Stimulated activated CD8-positive, alpha-beta memory T cell treated with anti-CD3 and anti-CD28 coated beads, Interleukin-15, amount 100 ng/mL, for 48 hours (primary cell): ENCODE results near the gene CDC123.
A peak's percentile ranks its signal among the peaks of the same experiment; 100 is the strongest.
"Not testable (repeated sequence)": the region's sequence is repeated elsewhere in the genome, so short reads cannot be mapped to it uniquely, and the experiment has no call there.

Source experiments
- DNase-seq, 2 donors: peaks; one replicate each; pipeline ENCODE4 v3.0.0-alpha.2; 2020; ENCODE audit warnings: low read depth in 2 of 2

CDC123 gene

DNA sequence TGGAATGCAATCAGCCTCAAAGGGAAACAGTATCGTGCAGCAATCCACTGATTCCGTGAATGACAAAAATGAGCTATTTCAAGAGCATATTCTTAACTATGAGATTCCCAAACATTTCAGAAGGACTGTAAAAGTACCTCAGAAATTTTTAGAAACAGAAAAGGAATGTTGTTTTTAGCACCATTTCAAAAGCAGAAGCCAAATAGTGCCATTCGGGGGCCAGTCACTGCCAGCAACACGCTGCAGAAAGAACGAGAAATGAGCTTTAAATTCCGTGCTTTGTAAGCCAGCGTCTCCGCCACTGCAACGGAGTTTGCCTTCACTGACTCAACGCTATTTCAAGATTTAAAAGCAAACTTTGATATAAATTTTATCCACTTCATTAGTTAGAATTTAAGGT lies 6.6 kb upstream of the CDC123 start:
- DNase-seq: no peak

DNA sequence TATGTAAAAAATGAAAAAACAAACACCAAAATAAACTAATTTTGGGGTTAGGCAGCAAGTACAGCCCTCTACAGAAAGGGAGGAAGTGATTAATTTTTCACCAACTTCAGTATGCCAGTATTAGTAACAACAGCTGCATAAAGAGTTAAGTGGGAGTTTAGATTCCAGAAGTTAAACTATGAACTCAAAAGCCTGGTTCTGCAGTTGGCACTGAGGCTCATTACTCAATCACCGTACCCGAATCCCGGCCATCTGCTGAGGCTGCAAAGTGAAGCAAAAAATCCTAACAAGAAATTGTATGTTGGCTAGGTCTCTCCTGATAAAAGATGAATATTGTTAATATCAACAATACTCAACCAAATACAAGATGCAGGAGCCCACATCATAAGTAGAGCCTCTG lies 4.3 kb upstream of the CDC123 start:
- DNase-seq: no peak

DNA sequence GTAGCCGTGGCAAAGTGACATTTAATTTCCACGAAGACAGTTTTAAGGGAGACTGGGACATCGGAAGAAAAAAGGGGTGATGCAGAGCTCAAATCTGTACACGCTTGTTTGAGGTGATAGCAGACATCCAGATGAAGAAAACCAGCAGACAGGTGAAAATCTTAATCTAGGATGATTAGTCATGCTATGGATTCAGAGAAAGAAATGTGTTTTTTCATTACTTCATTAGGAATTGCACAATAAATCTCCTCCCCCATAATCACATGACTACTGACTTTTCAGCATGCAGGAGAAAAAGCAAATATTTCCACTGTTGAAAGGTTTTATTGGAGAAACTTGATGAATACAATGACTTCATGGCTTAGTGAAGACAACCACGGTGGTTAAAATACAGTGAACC lies 2.8 kb upstream of the CDC123 start:
- DNase-seq: no peak

DNA sequence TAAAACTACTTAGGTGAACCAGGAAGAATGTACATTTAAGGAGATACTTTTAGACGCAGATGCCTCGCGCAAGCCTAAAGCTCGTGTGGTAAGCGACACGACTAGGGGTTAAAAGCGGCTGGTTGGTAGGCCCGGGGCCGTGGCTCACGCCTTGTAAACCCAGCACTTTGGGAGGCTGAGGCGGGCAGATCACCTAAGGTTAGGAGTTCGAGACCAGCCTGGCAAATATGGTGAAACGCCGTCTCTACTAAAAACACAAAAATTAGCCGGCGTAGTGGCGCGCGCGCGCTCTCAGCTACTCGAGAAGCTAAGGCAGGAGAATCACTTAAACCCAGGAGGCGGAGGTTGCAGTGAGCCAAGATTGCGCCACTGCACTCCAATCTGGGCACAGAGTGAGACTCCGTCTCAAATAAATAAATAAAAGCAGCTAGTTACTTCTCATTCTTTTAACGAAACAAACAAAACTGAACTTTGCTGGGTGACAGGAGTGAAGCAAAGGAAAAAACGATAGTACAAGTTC lies 1.2 kb upstream of the CDC123 start:
- DNase-seq: peak in 1 of 2 donors; percentile 4

DNA sequence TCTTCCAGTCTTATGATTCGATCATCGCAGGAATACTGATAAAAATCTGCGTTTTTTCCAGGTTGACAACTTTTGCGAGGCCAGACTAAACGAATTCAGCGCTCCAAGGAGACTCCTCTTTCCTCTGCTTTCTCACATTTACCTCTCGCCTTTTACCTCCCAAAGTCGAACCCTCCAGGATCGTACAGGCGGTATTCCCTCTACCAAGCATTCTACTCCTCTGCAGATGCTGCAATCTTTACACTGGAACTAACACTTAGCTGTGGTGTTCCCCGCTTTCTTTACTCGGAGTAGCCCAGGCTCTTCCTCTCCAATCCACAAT lies 746 bp upstream of the CDC123 start:
- DNase-seq: no peak

DNA sequence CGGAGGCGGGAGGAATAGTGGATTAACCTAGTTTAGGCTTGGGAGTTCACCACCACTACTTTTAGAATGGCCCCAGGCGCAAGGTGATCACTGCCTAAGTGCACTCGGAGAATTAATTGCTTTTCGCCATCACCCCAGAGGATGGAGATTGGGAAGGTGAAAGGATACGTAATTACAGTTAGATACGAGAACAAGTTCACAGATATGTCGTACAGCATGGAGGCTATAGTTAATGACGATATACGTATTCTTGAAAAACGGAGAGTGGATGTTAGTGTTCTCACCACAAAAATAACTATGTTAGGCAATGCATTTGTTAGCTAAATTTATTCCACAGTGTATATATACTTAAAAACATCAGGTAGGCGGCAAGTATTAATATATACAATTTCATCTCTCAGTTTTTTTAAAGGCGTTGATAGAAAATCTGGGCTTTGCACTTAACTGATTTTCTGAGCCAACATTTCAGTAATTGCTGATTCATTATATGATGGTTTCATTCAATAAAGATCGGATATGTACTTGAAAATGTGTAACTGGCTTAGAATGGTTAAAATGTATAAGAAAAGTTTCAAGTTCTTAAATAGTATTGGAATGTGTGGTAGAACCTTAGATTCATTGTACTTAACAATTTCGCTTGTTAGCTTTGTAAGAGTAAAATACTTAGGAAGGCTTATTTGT lies 683 bp downstream of the CDC123 start:
- no peak for DNase-seq

DNA sequence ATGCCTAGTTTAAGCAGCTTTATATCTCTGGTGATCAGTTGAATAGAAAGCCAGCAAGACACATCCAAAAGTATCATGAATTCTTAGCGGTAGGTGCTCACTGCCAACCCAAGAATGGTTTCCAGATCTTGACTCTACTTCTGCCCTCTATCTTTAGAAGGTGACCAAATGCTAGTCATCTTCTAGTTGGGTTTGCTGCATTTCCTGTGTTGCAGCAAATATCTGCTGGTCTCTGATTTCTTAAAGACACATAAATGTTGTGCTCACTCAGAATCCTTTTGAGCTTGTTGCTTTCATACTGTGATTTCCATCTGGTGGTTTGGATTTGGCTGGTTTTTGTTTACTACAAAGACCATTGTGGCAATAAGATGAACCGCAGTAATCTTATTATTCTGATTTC lies 2.2 kb downstream of the CDC123 start:
- DNase-seq: no peak

DNA sequence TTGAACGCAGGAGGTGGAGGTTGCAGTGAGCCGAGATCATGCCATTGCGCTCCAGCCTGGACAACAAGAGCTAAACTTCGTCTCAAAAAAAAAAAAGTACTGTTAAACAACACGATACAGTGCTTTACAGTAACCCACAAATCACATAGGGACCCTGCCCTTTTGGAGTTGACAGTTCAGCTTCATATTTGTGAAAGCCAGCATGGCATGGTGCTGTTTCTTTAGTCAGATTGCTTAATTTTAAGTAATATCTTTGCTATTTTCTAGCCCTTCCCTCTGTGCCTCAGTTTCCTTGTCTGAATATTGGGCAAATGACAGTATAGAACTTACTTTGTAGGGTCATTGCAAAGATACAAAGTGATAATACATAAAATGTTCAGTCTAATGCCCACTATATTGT lies 4.9 kb downstream of the CDC123 start:
- no peak for DNase-seq

DNA sequence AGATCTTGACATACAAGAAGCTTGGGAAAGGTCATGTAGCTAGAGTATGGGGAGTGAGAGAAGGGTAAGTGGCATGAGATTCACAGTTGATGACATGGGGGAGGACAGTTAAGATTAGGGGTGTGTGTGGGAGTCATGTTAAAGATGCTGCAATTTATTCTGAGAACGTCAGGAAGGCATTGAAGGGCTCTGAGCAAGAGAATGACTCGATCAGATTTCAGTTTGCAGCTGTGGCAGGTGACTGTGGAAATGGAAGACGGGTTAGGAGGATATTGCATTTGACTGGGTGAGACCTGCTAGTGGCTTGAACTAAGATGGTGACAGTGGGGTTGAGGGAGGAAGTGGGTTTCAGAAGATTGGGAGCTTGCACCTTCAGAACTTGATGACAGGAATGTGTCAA lies 5.6 kb downstream of the CDC123 start:
- DNase-seq: peak in 1 of 2 donors; percentile 21

DNA sequence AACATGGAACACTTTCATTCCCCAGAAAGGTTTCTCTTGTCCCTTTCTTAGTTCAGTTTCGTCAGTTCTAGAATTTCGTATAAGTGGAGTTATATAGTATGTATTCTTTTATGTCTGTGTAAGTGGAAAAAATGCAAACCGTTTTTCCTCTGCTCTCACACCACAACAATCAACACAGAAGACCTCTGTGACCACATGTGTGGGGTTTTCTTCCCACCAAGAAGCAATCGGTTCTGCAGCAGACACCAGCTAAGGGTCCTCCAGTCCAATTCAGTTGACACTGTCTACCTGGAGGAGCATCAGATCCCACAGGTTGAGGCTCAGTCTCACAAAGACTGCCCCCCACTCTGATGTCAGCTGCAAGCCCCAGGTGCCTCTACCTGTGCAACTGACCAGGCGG lies 6.2 kb downstream of the CDC123 start:
- DNase-seq: no peak

DNA sequence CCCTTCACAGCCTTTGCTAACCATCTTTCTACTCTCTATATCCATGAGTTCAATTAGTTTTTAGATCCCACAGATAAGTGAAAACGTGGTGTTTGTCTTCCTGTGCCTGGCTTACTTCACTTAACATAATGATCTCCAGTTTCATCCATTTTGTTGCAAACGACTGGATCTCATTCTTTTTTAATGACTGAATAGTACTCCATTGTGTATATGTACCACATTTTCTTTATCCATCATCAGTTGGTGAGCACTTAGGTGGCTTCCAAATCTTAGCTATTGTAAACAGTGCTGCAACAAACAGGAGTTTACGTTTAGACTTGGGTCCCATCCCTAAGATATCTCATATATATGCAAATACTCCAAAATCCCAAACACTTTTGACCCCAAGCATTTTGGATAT lies 9.1 kb downstream of the CDC123 start:
- DNase-seq: no peak

DNA sequence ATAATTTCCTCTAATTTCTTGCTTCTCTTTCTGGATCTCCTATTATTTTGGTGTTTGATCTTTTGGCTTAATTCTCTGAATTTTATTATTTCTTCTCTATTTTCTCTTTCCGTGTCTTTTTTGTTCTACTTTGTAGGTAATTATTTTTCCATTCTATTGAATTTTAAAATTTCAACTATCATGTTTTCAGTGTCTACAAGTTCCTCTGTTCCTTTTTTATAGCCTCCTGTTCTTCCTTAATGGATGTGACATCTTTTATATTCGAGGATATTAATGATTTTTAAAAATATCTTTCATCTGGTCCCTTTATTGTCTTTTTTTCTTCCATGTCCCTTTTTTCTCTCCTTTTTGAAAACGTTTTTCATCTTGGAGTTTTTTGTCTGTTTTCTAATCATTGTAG lies 11.1 kb downstream of the CDC123 start:
- no peak for DNase-seq

DNA sequence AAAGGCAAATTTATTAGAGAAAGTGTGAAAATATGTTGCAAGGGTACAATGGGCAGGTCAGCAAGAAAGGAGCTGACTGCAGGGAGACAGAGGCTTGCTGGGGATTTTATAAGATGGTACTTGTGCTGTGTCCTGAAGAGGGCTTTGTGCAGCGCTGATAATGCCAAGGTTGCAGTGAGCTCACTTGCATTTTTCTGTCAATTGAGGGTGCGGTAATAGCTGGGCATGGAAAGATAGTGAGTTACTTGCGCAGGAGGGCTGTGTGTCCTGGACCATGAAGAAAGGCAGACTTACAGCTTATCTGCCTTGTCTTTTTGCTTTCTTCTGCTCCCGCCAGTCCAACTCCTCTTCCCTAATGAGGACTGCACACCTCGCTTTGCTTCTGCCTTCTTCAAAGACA lies 12.5 kb downstream of the CDC123 start:
- DNase-seq: no peak

DNA sequence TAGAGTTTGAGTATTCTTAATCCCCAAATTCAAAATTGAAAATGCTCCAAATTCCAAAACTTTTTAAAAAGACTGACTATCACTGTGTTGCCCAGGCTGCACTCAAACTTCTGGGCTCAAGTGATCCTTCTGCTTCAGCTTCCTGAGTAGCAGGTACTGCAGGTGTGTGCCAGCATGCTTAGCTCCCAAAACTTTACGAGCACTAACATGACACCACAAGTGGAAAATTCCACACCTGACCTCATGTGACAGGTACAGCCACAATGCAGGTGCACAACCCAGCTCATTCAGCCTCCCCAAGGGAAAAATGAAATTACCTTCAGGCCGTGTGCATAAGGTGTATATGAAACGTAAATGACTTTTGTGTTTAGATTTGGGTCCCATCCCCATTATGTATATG lies 16.5 kb downstream of the CDC123 start:
- no peak for DNase-seq

DNA sequence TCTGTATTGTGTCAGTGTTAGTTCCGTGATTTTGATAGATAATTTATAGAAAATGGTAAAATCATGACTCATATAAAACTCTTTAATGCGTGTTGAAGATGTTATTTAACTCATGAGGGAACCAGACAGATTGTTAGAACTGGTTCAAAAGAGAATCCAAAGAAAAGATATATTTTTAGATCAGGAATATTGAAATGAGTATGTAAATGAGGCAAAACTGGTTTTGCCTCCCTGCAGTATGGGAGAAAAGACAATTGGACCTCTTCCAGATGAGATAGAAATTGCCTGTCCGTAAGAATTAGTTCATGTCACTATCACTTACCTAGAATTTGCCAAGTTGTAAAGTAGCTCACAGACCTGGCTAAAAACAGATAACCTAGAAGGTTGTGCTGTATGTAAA lies 17.6 kb downstream of the CDC123 start:
- DNase-seq: no peak

DNA sequence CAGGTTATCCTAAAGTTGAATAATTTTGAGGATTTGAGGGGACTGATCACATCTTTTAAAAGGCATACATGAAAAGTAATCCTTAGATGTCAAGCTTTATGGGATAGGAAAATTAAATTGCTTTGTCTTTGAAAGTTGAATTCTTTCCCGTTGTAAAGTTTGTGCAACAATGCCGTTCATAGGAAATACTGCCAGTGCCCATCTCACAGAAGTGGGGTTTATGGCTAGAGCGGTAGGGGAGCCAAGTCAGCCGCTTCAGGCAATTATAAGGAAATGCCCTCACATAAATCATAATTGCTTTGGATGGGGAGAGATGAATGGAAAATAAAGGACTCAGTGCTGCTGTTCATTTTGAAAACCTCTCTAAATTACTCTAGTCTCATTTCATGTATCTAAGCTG lies 18.1 kb downstream of the CDC123 start:
- no peak for DNase-seq

DNA sequence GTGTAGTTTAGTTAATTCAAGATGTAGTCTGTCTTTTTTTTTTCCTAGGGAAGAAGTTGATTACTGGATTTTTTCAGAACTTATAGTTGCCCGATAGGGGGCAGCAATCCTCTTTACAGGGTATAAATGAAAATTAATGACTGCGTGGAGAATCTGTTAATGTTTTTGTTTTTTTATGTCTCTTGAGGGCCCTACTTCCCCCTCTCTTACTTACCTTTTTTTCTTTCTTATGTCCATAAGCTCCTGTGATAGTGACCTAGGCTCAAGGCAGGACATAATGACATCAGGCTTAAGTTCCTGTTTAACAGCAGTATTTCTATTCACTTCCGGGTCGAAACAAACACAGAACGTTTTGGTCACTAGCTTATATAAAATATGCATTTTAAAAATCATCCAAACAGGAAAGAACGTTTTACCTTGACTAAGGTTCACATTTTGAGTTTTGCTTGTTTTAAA lies 18.8 kb downstream of the CDC123 start:
- DNase-seq: no peak

DNA sequence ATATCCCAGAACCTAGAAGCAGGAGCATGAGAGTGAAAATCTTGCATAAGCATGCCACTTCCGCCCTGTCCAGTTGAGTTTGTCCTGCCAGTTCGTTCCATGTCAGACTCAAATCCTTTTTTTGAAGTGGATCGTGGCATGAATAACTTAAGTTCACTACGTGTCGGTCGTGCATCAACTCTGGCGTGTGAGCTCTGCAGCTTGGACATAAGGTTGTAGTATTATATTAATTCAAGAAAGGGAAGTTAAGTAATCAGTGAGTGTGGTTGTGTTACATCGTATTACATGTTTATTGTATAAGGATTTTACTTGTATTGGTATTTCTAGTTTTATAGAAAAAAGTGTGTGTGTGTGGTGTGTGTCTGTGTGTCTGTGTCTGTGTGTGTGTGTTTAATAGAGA lies 23.0 kb downstream of the CDC123 start:
- no peak for DNase-seq

DNA sequence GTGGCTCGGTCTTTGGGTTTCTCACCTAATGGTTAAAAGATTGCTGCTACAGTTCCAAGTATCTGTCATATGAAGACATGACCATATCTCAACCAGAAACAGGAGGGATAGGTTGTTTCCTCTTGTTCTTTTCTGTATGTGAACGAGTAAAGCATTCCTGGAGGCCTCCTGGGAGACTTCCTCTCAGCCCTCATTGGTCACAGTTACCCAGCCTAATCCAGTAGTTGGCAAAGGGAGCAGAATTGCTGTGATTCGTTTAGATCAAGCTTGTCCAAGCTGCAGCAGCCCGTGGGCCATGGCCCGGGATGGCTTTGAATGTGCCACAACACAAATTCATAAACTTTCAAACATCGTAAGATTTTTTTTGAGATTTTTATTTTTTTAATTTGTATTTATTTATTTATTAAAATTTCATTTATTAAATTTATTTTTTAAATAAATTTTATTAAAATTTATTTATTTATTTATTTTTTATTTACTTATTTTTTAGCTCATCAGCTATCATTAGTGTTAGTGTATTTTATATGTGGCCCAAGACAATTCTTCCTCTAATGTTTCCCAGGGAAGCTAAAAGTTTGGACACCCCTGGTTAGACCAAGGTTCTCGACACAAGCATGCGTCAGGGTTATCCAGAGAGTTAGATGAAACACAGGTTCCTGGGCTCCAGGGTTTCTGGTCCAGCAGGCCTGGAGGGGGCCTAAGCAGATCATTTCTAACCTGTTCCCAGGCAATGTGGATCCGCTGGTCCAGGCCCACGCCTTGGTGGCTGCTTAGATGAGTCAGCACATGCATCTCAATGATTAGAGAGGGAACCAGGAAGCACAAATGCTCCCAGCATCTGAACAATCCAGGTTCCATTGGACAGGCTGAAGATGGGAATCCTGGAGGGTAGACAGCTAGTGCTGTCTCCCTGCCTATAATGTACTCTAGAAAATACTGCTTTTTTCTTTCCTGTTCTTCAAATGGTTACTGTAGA lies 25.6 kb downstream of the CDC123 start:
- DNase-seq: no peak

DNA sequence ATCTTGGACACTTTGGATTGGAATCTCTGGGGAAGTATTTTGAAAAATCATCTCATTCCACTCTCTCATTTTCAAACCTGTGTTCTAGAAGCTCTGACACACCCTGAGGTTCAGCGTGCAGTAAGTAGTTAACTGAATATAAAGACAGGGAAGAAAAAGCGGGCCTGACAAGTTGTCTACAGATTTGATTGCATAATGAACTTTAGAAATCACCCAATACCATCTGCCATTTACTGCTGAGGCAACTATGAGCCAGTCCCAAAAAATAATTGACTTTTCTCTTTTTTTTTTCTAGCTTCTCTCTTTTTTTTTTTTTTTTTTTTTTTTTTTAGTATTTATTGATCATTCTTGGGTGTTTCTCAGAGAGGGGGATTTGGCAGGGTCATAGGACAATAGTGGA lies 29.5 kb downstream of the CDC123 start:
- no peak for DNase-seq

DNA sequence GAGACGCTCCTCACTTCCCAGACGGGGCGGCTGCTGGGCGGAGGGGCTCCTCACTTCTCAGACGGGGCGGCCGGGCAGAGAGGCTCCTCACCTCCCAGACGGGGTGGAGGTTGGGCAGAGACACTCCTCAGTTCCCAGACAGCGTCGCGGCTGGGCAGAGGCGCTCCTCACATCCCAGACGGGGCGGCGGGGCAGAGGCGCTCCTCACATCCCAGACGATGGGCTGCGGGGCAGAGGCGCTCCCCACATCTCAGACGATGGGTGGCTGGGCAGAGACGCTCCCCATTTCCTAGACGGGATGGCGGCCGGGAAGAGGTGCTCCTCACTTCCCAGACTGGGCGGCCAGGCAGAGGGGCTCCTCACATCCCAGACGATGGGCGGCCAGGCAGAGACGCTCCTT lies 30.4 kb downstream of the CDC123 start:
- DNase-seq: not testable (repeated sequence)

DNA sequence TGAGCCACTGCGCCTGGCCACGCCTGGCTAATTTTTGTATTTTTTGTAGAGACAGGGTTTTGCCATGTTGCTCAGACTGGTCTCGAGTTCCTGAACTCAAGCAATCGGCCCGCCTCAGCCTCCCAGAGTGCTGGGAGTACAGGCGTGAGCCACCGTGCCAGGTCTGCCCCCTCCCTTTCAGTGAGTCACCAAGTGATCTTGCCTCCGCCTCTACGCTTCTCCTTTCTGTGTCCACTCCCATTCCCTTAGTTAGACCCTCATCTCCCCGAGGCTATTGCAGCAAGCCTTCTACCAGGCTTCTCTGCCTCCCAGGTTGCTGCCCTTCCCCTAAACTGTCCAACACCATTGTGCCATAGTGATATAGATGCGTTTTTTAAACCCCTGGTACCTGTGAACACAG lies 32.9 kb downstream of the CDC123 start:
- DNase-seq: no peak

DNA sequence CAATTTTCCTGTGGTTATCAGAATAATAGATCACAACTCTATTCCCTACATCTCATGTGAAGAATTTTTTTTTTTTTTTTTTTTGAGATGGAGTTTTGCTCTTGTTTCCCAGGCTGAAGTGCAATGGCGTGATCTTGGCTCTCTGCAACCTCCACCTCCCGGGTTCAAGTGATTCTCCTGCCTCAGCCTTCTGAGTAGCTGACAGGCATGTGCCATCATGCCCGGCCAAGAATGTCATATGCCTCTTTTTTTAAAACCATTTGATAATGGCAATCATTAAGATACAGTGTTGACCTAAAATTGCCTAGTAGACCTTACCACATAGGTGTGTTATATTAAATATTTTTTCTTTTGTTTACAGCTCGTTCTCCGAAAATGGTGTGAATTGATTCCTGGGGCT lies 38.7 kb downstream of the CDC123 start:
- not testable (repeated sequence) for DNase-seq
